Fibroblast of skin of scalp (primary cell): Measurements from ENCODE around the gene SURF6.

Source experiments
- DNase-seq: peaks from one replicate; pipeline ENCODE4 v3.0.0-alpha.2; 2013

Gene SURF6

DNA sequence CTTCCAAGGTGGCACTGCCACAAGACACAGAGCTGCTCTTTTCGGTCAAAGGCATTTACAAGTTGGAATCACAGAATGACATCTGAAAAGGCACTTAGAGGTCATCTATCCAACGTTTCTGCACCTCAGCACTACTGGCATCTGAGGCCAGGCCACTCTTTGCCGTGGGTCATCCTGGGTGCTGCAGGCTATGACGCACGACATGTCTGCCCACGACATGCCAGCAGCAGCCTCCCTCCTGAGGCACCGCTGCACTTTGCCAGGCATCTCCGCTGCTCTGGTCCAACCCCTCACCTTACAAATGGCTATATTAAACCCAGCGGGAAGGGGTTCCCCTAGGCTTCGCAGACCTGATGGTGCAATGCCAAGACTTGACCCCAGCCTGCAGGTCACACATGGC, 31.8 kb upstream of the SURF6 start:
- no peak for DNase-seq

GRCh38 chr9:133367221-133367620, 31.2 kb upstream of the SURF6 start:
- no peak for DNase-seq

DNA sequence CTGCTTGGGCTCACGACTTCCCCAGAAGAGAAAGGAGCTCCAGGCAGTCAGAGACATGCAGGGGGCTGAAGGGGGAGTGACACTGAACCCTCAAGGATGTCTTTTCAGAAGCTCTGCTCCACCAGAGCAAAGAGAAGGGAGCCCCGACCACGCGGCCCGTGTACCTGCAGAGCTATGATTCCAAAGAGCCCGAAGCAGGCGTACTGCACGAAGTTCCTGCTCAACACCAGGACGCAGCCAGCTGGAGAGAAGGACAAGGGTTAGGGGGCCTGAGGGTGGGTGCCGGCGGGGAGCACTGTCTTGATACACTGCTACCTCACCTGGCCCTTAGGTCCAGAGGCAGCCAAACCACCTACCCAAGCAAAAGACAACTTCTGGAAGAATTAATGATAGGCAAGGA, 30.4 kb upstream of the SURF6 start:
- no peak for DNase-seq

DNA sequence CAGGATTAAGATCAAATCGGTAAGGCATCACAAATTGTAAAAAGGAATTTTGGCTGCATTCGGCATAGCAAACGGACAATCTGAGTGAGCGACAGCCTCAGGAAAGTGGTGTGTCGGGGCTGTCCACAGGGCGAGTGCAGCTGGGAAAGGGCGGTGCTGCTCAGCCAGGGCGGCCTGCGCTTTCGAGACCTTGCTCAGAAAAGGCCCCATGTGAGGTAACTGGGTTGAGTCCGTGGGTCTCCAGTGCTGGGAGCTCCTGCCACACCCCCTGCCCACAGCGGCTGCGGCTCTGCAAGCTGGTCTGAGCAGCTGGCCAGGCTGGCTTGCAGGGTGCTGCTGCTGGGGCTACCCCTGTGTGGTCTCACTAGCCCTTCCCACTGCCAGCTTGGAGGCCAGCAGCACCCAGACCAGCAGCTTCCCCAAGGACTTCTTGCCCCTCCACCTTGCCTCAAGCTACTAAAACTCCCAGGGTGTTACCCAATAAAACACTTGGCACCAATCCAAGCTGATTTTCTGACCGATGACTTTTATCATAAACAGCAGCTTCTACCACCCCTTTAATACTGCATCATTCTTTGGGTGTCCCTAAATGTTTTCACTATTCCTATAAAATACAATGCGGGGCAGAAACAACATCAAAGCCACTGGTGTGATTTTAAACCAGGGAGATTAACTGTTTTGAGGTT, 26.5 kb upstream of the SURF6 start:
- no peak for DNase-seq

- DNase-seq, result no peak
These were observed 25.6 kb upstream of the SURF6 start for GRCh38 chr9:133361507-133362092.

DNA sequence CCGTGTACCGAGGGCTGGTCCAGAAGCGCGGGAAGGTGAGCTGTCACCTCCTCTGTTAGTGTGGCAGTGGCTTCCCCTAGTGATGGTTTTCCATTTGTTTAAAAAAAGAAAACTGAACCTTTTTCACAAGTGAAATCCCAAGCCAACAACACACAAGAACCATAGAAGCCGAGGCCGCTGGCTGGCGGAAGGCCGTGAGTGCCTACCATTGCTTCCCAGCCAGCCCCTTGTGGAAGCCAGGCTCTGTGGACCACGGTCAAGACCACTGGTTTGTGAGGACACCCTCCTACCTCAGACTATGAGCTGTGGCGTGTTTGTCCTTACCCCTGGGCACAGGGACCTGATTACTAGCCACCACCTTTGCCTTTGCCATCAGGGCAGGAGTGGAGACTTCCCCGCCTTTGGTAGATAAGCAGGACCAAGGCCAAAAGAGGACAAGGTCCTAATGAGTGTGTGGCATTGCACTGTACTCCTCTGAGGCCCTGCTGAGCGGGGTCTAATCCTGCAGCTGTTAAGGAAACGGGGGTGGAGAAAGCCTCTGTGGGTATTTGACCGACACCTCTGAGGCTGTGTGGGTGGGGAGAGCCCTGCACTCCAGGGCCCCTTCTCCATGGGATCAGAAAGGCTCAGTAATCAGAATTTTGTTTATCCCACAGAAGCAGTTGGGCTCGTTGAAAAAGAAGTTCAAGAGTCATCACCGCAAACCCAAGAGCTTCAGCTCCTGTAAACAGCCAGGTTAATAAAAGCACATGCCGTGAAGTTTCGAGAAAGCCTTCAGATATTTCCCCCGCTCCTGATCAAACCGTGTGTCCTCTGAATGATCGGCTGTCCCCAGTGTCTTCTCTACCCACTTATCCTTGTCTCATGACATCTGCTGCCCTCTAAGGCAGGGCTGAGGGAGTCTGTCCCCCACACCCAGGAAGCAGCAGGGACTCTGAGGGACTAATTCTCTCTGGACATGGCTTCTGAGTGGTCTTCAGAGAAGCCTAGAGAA, 24.7 kb upstream of the SURF6 start:
- DNase-seq, result no peak

GRCh38 chr9:133359399-133360175, 23.6 kb upstream of the SURF6 start:
- peak; percentile 31 for DNase-seq

GRCh38 chr9:133357656-133358055, 21.7 kb upstream of the SURF6 start:
- DNase-seq, result no peak

- peak; percentile 79 for DNase-seq
These were observed 20.6 kb upstream of the SURF6 start, which contains the start of the genes SURF1 and SURF2 for GRCh38 chr9:133356391-133357091. SURF1 (minus strand) TSS chr9:133356487; CDS start chr9:133356453, 34 bp downstream. SURF2 (plus strand) TSS chr9:133356550; CDS start chr9:133356593, 43 bp downstream.

DNA sequence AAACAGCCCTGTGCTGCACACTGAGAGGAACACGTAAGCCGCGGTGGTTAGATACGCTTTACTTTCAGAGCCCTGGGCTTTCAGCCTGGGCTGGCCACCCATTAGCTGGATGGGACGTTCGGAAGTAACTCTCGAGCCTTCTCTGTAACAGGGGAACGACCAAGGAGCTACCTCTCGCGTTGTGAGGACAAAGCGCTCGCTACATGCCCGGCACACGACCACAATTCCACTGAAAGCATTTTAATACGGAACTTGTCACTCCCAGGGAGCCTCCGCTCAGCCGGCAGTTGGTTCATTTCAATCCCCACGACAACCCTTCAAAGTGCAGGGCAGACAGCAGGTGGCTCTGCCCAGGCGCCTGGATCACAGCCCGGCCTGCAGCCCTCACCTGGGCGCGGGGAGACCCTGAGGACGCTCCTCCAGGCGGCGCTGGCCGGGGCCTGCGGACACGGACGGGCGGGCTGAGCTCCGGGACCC, 19.9 kb upstream of the SURF6 start:
- DNase-seq, result no peak

DNA sequence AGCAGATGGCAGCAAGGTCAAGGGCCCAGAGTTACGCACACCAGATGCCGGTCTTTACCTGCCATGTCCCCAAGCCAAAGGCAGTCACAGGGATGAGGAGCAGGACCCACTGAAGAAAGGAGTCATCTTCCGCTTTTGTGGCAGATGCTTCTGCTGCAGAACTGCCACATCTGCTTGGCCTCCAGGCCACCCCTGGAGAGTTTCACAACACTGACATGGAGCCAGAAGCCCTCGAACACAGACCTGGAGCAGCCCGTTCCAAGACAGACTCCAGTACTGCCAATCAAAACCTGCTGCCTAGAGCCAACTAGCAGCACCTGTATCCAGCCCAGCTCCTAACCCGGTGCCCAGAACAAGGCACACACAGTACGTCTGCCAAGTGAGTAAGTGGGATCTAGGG, 18.8 kb upstream of the SURF6 start:
- no peak for DNase-seq

DNA sequence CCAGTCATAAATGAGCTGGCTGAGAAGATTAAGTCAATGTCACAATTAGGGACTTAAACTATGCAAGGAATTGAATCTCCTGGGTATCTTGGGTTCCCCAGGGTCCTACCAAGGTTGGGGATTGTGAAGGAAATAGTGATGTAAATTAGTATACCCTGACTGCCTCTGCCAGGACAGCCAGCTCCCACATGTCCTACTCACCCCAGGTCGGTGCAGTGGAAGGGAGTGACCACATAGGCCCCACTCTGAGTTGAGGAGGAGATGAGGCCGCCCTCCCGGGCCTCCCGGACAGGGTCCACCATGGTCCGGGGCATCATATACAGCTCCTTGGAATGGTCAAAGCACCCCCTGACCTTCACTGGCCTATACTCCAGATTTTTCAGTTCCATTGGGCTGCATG, 17.6 kb upstream of the SURF6 start:
- DNase-seq, result no peak

DNA sequence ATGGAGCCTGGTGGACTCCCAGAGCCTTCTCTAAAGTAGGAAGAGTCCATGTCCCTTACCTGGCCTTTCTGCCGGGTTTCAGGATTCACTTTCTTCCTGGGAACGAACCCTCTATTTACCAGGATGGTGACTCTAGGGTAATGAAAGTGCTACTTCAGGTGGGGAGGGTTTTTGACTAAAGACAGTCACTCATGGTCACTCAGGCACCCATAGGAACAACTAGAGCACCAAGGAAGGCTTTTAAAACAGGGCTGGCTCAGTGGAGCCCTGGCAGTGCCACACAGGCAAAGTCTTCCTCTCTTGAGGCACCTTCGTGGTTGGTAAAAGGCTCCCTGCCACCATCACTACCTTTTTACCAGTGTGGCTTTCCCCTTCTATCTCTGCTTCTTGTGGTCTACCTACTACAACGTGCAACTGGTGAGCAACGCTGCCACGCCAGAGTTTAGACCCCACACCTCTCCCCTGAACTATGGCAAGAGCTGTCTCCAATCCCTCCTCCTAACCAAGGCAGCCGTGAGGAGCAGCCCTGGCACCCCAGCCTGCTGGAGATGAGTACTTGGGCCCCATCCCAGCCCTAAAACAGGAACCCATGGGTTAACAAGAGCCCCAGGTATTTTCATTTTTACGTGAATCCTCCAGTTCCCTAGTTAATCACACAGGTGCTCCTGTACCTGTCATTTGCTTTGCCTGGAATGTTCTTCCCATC, 16.8 kb upstream of the SURF6 start:
- no peak for DNase-seq

GRCh38 chr9:133351908-133352634, 16.1 kb upstream of the SURF6 start:
- peak; percentile 70 for DNase-seq

- peak; percentile 33 for DNase-seq
These were observed 15.5 kb upstream of the SURF6 start for GRCh38 chr9:133351526-133351907.

GRCh38 chr9:133349965-133350616, 14.1 kb upstream of the SURF6 start:
- DNase-seq, result no peak

GRCh38 chr9:133348718-133349573, 13.0 kb upstream of the SURF6 start:
- DNase-seq, result no peak

DNA sequence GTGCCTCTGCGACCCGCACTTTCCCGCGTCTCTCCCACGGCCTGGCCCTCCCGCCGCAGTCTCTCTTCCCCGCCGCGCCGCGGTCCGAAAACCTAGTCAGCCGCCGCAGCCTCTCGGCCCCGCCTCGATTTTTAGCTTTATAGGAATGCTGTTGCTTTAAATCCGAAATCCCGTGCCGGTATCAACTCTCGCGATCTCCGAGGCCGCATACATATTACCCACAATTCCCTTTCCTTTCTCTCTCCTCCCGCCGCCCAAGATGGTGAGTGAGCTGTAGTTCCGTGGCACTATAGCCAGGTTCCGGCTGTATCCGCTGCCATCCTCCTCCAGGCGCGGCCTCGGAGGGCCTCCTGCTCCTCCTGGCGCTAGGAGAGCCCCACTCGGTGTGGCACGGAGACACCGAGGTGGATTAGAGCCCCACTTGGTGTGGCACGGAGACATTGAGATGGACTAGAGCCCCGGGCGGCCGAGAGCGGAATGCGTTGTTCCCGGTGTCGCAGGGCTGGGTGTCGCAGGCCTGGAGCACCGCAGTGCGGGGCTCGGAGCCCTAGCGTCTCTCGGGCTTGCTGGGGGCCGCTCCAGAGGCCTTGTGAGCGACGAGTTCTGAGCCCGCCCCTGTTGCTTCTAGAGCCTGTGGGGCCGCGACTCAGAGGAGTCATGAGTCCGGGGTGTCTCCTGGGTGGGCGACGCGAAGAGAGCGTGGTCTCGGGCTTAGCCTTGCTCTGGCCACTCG, 12.2 kb upstream of the SURF6 start, which contains the start of the genes MED22 and RPL7A:
Gene MED22 (minus strand): TSS at position 147 of the 733 bp plus-strand sequence. CDS start 1,469 bp downstream, outside the sequence.
Gene RPL7A (plus strand): TSS at position 234 of the 733 bp plus-strand sequence. CDS start 26 bp downstream, at position 260.
- DNase-seq, result peak; percentile 97
